Caki2 (cell line): ENCODE measurements around the gene POU2AF1. TPM values are rescaled to one million over a fixed set of nuclear protein-coding genes. Genes with fewer than 3 reads are reported as not detected.
"Not testable (repeated sequence)": the region's sequence is repeated elsewhere in the genome, so short reads cannot be mapped to it uniquely, and the experiment has no call there.

Experiments
- DNase-seq: peaks from one replicate; pipeline ENCODE4 v3.0.0-alpha.2; 2015; ENCODE audit warnings: low read depth
- in situ Hi-C: cut with HindIII; loops from 2 replicates; pipeline ENCODE4 v1.10.0; 2016; ENCODE audit warnings: low sequenced_read_pairs, low pct_unique_long_range_greater_than_20kb, mixed read lengths
- total RNA-seq: library from RNA; depleted of rRNA; stranded (reverse); fragments of >200 nt; shearing (Covaris generic); gene quantifications from 2 replicates; pipeline ENCODE4 v1.2.3, GENCODE V29; 2014; ENCODE audit warnings: low replicate concordance

Gene POU2AF1
- total RNA-seq, 1 experiment from 2014 or later = not detected

DNA sequence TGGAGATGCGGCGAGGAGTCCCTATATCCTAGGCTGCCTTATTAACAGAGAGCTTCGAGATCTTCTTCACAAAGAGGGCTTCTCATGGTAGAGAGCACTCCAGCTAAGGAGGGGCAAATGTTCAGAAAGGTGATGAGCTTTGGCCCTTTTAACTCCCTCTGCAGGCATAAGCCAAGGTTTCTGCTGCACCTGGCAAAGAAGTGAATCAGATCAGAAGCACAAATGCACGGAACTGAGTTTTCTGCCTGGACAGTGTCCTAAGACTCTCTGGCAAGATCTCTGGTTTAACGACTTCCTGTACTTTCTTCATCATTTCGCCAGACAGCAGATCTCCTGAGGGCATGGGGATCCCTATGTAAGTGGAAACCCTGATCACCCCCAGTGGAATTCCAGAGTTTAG, 43.5 kb downstream of the POU2AF1 start:
- in situ Hi-C loops = no loop called here
- DNase-seq = no peak

DNA sequence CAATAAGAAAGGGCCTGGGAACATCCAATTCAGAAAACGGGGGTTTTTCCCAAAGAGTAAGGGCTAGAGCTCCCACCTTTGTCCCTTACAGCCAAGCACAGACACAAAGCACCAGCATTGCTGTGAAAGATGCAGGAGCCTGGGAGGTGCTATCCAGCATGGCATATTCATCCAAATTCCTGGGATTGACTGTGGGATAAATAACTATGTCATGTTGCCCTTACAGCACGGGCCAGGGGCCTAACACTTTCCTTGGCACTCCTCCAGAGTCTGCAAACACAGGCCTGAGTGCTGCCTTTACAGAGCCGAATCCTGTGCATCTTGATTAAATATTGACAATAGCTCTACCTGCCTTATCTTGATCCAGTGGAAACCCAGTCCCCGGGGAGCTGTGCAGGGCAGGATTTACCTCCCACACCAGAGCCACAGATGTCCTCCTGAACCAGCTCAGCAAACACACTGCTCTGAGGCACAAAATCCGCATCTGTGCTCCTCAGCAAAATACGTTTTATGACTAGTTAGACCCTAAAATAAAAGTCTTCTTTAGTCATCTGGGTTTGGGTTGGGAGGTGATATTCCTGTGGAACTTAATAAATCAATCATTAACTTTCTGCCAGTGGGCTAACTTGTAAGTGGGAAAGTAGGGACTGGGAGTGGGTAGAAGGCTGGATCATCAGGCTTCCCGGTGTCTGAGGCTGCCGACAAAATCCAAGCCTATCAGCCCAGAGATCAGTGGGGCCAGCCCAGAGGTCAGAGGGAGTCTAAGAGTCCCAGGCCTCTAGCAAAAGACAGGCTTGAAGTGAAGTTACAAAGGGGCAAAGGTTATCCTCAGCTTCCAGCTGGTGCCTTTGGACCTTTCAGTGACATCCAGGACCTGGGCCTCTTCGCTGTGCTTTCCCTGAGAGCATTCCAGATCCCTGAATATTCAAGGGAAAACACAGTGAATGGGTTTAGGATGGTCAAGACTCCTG, 44.3 kb downstream of the POU2AF1 start:
- in situ Hi-C loops = no loop called here
- no peak for DNase-seq

DNA sequence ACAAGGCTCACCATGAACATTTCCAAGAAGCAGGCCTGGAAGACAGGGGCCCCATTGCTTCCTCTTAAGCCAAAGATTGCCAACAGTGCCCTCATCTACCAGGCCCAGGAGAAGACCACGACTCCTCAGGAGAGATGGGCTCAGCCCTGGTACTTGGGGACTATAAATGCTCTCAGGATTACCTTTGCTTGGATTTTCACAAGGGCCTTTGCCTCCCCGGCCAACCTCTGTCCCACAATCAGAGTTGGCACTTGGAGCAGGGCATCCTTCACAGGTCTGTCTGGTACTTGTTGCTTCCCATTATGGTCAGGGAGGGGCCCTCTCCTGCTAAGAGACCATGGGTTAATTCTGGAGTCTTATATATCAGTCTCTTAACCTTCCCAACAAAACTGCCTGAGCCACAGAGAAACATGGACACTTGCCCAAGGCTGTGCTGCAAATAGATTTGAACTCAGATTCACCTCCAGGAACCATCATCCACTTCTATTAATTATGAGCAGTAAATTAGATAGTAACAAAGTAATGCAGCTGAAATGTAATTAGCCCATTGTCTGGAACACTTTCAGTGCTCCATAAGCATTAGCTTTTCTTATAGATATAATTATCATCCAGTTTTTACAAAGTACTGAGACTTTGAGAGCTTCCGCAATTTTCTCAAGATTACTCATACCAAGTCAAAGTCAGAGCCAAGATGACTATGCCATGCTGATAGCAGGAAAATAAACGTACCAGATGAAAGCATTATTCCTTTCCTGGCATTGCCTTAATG, 47.2 kb downstream of the POU2AF1 start:
- in situ Hi-C loops = no loop called here
- DNase-seq = no peak

DNA sequence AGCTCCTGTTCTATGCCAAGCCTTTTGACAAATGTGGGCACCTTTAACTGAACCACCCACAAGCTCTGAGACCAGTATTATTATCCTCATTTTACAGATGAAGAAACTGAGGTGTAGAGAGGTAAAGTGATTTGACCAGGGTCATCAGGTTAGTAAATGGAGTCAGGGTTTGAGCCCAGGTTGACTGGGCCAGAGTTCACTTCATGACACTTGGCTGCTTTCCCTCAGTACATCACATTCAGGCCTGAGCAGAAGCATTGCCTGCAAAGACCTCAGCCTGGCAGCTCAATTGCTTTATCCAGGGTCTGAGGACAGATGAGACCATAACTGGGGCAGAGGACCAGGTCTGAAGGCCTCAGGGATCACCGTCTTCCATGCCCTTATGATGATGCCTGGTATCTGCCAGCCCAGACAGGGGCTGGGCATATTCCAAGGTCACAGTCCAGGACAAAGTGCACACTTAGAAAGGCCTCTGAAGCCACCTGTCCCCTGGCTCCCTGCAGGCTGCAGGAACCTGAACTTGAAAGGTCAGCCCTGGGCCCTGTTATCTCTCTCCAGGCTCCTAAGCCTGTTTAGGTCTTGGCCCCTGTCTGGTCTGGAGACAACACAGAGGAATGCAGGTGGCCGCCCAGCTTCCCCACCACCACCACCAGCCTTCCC, 48.7 kb downstream of the POU2AF1 start:
- in situ Hi-C loops = no loop called here
- DNase-seq = no peak

DNA sequence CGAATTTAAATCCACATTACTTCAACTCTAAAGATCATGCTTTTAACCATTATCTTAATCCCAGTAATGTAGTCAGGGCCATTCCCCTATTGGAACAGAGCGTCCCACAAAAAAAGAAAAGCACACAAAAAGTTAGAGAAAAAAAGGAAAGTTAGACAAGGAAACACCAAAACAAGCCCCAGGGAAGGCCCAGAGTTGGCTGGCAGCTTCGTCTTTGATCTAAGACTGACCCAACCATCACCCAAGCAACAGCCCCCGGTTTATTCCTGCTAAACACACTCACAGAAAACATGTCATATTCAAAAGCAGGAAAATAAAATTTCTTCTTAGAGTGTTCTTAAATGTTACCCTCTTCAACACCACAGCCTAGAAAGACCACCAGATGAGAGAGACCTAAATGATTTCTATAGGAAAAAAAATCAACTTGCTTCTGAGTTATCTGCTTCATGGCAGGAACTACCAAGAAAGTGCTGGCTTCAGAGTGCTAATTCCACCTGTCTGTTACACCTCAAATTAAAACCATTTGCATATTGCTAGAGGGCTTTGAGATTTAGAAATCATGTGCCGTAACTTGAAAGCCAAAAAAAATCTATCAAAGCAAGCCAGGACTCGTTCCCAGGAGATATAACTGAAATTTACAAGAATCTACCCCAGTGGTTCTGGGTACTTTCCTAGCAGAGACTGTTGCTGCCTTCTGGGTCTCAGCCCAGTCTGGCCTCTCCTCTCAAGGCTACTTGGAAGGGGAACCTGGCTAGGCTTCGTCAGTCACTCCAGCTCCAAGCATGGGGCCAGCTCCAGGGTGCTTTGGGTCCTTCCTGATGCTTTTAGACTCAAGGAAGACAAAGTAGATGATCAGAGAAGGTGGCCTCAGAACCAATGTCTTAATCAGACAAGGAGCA, 49.5 kb downstream of the POU2AF1 start:
- in situ Hi-C loops = no loop called here
- DNase-seq = no peak

DNA sequence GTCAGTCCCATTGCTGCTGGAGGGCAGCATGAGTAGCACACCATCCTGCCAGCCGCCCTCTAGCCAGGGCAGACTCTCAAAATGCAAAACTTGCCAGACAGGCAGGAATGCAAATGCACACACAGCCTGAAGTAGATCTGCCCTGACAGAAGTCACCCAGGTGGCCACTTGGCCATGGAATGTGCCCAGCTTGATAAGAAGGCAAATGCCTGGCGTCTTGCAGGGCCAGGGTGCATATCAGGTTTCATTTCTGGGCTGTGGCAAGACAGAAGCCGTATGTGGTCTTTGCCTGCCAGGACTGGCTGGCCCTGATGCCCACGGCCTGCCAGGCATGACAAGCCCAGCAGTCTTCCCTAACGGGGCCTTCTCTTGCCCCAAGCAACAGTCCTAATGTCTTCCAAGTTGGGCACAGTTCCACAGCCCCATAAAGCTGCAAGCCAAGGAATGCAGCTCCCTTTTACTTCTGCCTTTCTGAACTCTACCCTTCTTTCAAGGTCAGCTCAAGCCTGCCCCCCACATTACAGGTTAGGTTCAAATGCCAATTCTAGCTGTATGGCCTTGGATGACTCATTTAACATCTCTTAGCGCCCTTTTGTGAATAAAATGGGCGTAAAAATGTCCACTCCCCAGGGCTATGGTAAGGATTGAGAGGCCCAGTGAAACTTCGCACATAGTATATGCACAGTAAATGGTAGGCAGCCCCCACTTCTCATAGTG, 51.0 kb downstream of the POU2AF1 start:
- in situ Hi-C loops = no loop called here
- no peak for DNase-seq

DNA sequence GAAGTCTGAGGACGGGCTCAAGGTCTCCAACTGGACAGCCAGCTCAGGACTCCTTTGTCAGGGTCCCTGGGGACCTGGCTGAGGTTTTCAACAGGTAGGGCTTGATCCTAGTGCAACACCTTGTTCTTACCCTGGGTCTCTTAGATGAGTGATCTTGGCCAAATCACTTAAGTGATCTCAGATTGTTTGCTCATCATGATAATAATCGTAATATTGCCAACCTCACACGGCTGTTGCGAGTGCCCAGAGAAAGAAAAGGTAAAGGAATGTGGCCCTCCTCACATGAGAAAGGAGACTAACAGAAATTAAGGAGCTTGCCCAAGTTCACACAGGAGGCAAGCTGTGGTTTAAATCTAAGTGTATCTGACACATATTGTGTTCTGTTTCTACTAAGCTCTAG, 52.3 kb downstream of the POU2AF1 start:
- in situ Hi-C loops = no loop called here
- no peak for DNase-seq

DNA sequence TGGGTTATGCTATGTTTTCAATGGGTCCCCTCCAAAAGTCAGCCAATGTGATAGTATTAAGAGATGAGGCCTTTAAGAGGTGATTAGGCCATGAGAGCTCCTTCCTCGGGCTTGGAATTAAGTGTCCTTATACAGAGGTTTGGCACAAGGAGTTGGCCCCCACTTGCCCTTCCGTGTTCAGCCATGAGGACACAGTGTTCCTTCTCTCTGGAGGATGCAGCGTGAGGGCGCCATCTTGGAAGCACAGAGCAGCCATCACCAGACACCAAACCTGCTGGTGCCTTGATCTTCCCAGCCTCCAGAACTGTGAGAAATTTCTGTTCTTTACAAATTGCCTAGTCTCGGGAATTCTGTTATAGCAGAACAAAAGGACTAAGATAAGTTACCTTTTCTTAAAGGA, 53.8 kb downstream of the POU2AF1 start:
- DNase-seq = no peak
- in situ Hi-C loops = no loop called here

DNA sequence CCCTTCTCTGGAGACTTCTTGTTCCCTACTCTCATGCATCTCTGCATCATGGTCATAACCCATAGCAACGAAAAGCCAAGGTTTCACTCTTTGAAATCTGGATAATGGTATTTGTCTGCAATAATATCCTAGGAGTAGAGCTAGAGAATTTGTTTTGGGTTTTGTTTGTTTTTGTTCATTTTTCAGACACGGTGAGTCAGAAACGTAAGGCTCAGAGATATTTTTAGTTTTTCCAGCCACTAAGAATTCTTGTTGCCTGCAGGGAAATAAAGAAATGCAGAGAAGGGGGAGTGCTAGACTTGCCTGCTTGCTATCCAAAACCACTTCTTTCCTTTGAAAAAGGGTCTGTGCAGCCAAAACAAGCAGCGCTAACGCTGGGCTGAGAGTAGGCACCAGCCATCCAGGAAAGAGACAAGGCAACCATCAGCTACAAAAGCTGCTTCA, 54.8 kb downstream of the POU2AF1 start:
- no peak for DNase-seq
- in situ Hi-C loops = no loop called here

DNA sequence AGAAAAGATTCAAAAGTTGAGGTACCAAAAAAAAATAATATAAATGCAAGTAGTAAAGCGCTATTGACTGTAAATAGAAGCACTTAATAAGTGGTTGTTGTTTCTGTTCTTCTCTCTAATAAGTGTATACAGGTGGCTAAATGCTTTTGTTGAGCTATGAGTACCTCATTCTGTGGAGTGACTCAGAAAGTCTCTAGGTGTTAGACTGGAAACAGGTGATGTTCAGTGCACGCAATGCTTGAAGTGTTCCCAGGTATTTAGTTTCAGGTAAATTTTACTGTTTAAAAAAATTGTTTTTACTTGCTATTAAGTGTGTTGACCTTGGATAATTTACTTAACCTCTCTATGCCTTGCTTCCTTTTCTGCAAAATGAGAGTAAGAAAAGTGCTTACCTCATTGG, 56.5 kb downstream of the POU2AF1 start:
- no peak for DNase-seq
- in situ Hi-C loops = no loop called here

DNA sequence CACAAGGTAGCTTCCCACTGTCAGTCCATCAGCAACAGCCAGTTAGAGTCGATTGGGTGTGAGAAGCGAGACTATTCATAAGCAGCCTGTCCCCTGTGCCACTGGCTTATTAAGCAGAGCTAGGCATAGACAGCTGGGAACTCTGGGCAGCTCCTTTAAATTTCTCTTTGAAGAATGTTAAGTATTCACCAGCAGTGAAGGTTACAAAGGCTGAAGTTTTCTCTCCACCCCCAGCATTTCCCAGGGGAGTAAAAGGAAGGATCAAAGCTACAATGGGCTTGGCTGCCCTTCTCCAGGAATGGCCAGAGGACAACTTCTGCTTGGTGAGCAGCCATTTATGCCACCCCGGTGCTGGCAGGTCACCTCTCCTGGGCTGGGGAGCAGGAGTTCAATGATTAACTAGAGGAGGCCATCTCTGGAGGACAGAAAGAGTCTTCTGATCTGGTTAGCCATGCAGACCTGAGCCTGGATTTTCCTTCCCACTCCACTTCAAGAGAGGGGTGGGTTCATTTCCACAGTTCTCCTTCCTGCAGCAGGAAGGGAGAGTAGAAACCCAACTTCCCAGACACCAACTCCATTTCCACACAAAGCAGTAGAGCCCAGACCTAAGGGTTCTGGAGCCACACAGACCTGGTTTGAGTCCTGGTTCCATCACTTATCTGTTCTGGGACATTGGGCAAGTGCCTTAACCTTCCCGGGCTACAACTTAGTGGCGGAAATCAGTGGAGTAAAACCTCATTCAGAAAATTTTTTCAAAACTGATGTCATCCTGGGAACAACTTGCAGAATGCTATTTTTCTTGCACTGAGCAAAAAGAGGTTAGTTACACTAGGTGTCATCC, 58.1 kb downstream of the POU2AF1 start:
- DNase-seq = no peak

DNA sequence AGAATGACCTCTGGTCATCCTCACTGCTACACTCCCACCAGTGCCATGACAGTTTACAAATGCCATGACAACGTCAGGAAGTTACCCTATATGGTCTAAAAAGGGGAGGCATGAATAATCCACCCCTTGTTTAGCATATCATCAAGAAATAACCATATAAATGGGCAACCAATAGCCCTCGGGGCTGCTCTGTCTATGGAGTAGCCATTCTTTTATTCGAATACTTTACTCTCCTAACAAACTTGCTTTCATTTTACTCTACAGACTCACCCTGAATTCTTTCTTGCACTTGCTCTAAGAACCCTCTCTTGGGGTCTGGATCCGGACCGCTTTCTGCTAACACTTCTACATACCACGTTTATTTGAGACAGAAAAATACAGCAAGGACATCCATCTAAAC, 58.9 kb downstream of the POU2AF1 start:
- DNase-seq, in situ Hi-C loops: not testable (repeated sequence)

More for the DNA sequence above, 58.1 kb downstream of the POU2AF1 start:
- in situ Hi-C loops = no loop called here

DNA sequence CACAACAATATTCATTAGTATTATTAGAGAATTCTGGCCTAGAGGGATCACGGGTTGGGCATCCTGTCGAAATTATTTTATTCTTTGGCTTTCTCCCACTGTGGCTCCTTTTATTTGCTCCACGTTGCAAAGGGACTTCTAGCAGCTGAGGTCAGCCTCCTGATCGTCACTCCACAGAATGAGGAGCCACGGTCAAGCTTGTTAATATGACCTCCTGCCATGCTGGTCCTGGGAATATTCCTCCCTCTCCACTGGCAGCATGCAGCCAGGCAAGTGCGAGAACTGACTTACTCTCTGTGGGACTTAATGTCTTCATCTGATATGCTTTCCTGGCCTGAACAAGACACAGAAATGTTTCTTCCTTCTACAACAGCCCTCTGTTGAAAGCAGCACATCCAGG, 59.8 kb downstream of the POU2AF1 start:
- in situ Hi-C loops = no loop called here
- no peak for DNase-seq

DNA sequence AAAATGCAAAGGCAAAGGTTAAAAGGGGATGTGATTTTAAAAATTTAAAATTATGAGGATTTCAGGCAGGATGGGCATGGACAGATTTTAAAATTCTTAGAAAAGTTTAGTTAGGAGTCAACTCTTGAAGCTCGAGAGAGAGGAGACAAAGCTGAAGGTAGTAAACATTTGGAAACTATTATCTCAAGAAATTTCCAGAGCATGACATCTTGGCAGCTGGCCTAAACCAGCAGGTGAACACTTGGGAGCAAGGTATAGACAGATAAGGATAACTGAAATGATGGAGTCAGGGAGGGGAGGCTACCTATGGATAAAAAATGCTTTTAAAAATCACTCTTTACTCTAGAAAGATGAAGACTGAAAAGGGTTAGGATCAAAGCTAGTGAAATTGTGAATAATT, 67.0 kb downstream of the POU2AF1 start:
- no peak for DNase-seq
- in situ Hi-C loops = no loop called here

DNA sequence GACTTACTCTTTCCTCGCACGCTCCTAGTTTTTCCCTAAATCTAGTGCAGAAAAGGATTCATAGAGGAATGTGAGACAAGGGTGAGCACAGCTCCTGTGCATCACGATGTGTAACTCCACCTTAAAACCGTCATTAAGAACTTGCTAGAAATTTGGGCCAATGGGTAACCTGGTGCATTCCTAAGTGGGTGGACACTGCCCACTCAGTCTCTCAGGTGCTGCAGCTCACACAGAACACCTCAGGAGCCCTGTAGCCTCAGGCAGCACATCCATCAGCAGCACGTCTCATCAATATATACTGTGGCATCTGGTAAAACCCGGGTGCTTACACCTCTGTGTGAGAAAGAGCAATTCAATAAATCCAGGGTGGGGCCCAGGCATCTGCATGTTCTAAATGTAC, 68.4 kb downstream of the POU2AF1 start:
- no peak for DNase-seq
- in situ Hi-C loops = no loop called here

DNA sequence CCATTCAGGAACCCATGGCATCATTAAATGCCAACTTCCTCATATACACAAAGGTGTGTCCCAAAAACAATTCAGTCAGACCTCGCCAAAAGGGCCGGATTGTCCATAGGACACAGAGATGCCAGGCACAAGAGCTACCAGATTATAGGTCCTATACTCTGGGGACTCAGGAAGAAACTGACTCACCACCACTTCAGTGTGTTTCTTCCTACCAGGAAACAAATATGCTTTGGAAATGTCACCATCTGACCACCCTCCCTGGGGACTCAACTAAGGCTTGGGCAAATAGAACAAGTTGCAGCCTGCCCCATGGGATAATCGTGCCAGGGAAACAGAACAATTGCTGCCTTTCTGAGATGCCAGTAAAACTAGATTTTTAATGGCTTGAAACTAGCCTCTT, 69.0 kb downstream of the POU2AF1 start:
- DNase-seq = no peak
- in situ Hi-C loops = no loop called here
